Measurements from ENCODE around the gene PRSS53. TPM values are rescaled to one million over a fixed set of nuclear protein-coding genes. Genes with fewer than 3 reads are reported as not detected.

Gene PRSS53
- total and polyA plus RNA-seq, 2 donors from 2014 or later: 0.99 to 2.6 TPM

GRCh38 chr16:31133046-31133501 lies 44.3 kb upstream of the PRSS53 start:
- no peak for TF ChIP-seq CTCF (IDR thresholded peaks at IDR 0.05; ENCODE audit: borderline replicate concordance, extremely low read depth, insufficient read depth)
- H3K9ac ChIP-seq (ENCODE audit: low read length in 3 of 3): no peak overlapping the region
- DNase-seq: peak in 1 of 5 donors; percentile 50
- H3K36me3 ChIP-seq (ENCODE audit: control insufficient read depth in 2 of 3, insufficient read depth in 3 of 3, low read length in 3 of 3): peaks cover 3 to 24% (median 5%) of the 10 kb centered on the region in 3 donors
- H3K4me1 ChIP-seq (ENCODE audit: control insufficient read depth in 2 of 3, insufficient read depth in 2 of 3, low read depth in 1 of 3, low read length in 3 of 3): peaks cover 0 to 42% (median 21%) of the 10 kb centered on the region in 3 donors
- H3K9me3 ChIP-seq (ENCODE audit: control insufficient read depth in 2 of 3, insufficient read depth in 1 of 3, low read length in 3 of 3): no peaks in the 10 kb centered on the region
- FAIRE-seq: no peak
- H3K27me3 ChIP-seq (ENCODE audit: control insufficient read depth, insufficient read depth, low read length): no peaks in the 10 kb centered on the region
- peak overlapping the region in 1 of 3 donors; percentile 87 for H3K4me3 ChIP-seq (ENCODE audit: low read length in 3 of 3)
- H3K27ac ChIP-seq (ENCODE audit: low read depth in 2 of 2, low read length in 2 of 2): peak overlapping the region in 1 of 2 donors; percentile 63
- intact Hi-C loops (cut with DNase I): no loop called here

- DNase-seq (peak in 1 of 5 donors; percentile 45), FAIRE-seq (no peak)
- Histone ChIP-seq H3K27me3 (ENCODE audit: control insufficient read depth, insufficient read depth, low read length) (no peaks in the 10 kb centered on the region), H3K27ac (ENCODE audit: low read depth in 2 of 2, low read length in 2 of 2) (peak overlapping the region; percentile 37 to 63), H3K9me3 (ENCODE audit: control insufficient read depth in 2 of 3, insufficient read depth in 1 of 3, low read length in 3 of 3) (no peaks in the 10 kb centered on the region), H3K4me1 (ENCODE audit: control insufficient read depth in 2 of 3, insufficient read depth in 2 of 3, low read depth in 1 of 3, low read length in 3 of 3) (peaks cover 0 to 46% (median 21%) of the 10 kb centered on the region in 3 donors), H3K36me3 (ENCODE audit: control insufficient read depth in 2 of 3, insufficient read depth in 3 of 3, low read length in 3 of 3) (peaks cover 3 to 29% (median 8%) of the 10 kb centered on the region in 3 donors), H3K4me3 (ENCODE audit: low read length in 3 of 3) (no peak overlapping the region), H3K9ac (ENCODE audit: low read length in 3 of 3) (no peak overlapping the region)
- intact Hi-C loops (cut with DNase I): no loop called here
- TF ChIP-seq CTCF (IDR thresholded peaks at IDR 0.05; ENCODE audit: borderline replicate concordance, extremely low read depth, insufficient read depth): no peak
Measured at GRCh38 chr16:31132303-31132979, 43.7 kb upstream of the PRSS53 start.

GRCh38 chr16:31131841-31132271 lies 43.1 kb upstream of the PRSS53 start:
- H3K27ac ChIP-seq (ENCODE audit: low read depth in 2 of 2, low read length in 2 of 2): peak overlapping the region; percentile 37 to 90

More at GRCh38 chr16:31131841-31132271, 43.1 kb upstream of the PRSS53 start:
- H3K27me3 ChIP-seq (ENCODE audit: control insufficient read depth, insufficient read depth, low read length): no peaks in the 10 kb centered on the region
- peaks cover 3 to 34% (median 8%) of the 10 kb centered on the region in 3 donors for H3K36me3 ChIP-seq (ENCODE audit: control insufficient read depth in 2 of 3, insufficient read depth in 3 of 3, low read length in 3 of 3)
- intact Hi-C loops (cut with DNase I): no loop called here
- H3K9me3 ChIP-seq (ENCODE audit: control insufficient read depth in 2 of 3, insufficient read depth in 1 of 3, low read length in 3 of 3): no peaks in the 10 kb centered on the region
- H3K4me3 ChIP-seq (ENCODE audit: low read length in 3 of 3): no peak overlapping the region
- FAIRE-seq: no peak
- DNase-seq: peak in 2 of 5 donors; percentile 48 to 73
- H3K9ac ChIP-seq (ENCODE audit: low read length in 3 of 3): no peak overlapping the region
- TF ChIP-seq CTCF (IDR thresholded peaks at IDR 0.05; ENCODE audit: borderline replicate concordance, extremely low read depth, insufficient read depth): no peak
- H3K4me1 ChIP-seq (ENCODE audit: control insufficient read depth in 2 of 3, insufficient read depth in 2 of 3, low read depth in 1 of 3, low read length in 3 of 3): peaks cover 0 to 47% (median 21%) of the 10 kb centered on the region in 3 donors

Data from kidney (tissue), 14 donors.